SK-N-SH (cell line): ENCODE results near the gene GRIP2.

ENCODE experiments used
- CHD2 ChIP-seq: fragments of 150-350 bp; IDR thresholded peaks from 2 replicates; pipeline ENCODE4 v1.6.1; 2018; ENCODE audit warnings: low read length; ENCODE audit not compliant: partially characterized antibody
- CTCF ChIP-seq: fragments of 200-600 bp; sonication (generic); IDR thresholded peaks from 2 replicates; pipeline ENCODE4 v1.6.1; 2017; ENCODE audit warnings: antibody characterized with exemption, mild to moderate bottlenecking, moderate library complexity
- ELF1 ChIP-seq: IDR thresholded peaks from 2 replicates; pipeline ENCODE4 v1.4.0; 2012
- EZH2phosphoT487 ChIP-seq: fragments of 200-600 bp; sonication (generic); IDR thresholded peaks from 2 replicates; pipeline ENCODE4 v1.6.1; 2017; ENCODE audit warnings: low read depth, mixed run types, mild to moderate bottlenecking, antibody characterized with exemption, moderate library complexity, borderline replicate concordance
- GABPA ChIP-seq: IDR thresholded peaks from 2 replicates; pipeline ENCODE4 v1.4.0; 2012; ENCODE audit warnings: low read depth, mild to moderate bottlenecking
- NRF1 ChIP-seq: IDR thresholded peaks from 2 replicates; pipeline ENCODE4 v1.6.1; 2012; ENCODE audit warnings: low read depth, mild to moderate bottlenecking, low read length
- POLR2AphosphoS5 ChIP-seq: IDR thresholded peaks from 2 replicates; pipeline ENCODE4 v1.6.1; 2012; ENCODE audit warnings: low read depth, low read length
- RAD21 ChIP-seq: IDR thresholded peaks from 2 replicates; pipeline ENCODE4 v1.6.1; 2012; ENCODE audit warnings: mild to moderate bottlenecking, low read length
- RXRA ChIP-seq: IDR thresholded peaks from 2 replicates; pipeline ENCODE4 v1.4.0; 2012; ENCODE audit warnings: low read depth, mild to moderate bottlenecking, borderline replicate concordance
- USF2 ChIP-seq: fragments of 150-350 bp; IDR thresholded peaks from 2 replicates; pipeline ENCODE4 v1.6.1; 2017; ENCODE audit warnings: antibody characterized with exemption, low read length, low read depth, borderline replicate concordance

- TF ChIP-seq CTCF (no peak), NRF1 (no peak), POLR2AphosphoS5 (no peak), RAD21 (no peak), GABPA (no peak), RXRA (no peak), USF2 (no peak), ELF1 (no peak), EZH2phosphoT487 (no peak), CHD2 (no peak)
Measured at GRCh38 chr3:14547693-14548092, 7.6 kb upstream of the GRIP2 start.
